SK-N-SH (cell line): Measurements from ENCODE around the gene MMP21.

Experiments
- CTCF ChIP-seq: fragments of 200-600 bp; sonication (generic); IDR thresholded peaks from 2 replicates; pipeline ENCODE4 v1.6.1; 2017; ENCODE audit warnings: antibody characterized with exemption, mild to moderate bottlenecking, moderate library complexity
- ELF1 ChIP-seq: IDR thresholded peaks from 2 replicates; pipeline ENCODE4 v1.4.0; 2012
- EP300 ChIP-seq, 2 experiments: IDR thresholded peaks; 2 replicates each; pipeline versions ENCODE4 v1.4.0 to v1.6.1; 2012; ENCODE audit warnings: borderline replicate concordance in 1 of 2, low read depth in 1 of 2, low read length in 1 of 2
- EZH2phosphoT487 ChIP-seq: fragments of 200-600 bp; sonication (generic); IDR thresholded peaks from 2 replicates; pipeline ENCODE4 v1.6.1; 2017; ENCODE audit warnings: low read depth, mixed run types, mild to moderate bottlenecking, antibody characterized with exemption, moderate library complexity, borderline replicate concordance
- GABPA ChIP-seq: IDR thresholded peaks from 2 replicates; pipeline ENCODE4 v1.4.0; 2012; ENCODE audit warnings: low read depth, mild to moderate bottlenecking
- NRF1 ChIP-seq: IDR thresholded peaks from 2 replicates; pipeline ENCODE4 v1.6.1; 2012; ENCODE audit warnings: low read depth, mild to moderate bottlenecking, low read length
- RAD21 ChIP-seq: IDR thresholded peaks from 2 replicates; pipeline ENCODE4 v1.6.1; 2012; ENCODE audit warnings: mild to moderate bottlenecking, low read length
- REST ChIP-seq: IDR thresholded peaks from 2 replicates; pipeline ENCODE4 v1.6.1; 2012; ENCODE audit warnings: mild to moderate bottlenecking, low read depth, low read length, moderate library complexity
- SIN3A ChIP-seq: IDR thresholded peaks from 2 replicates; pipeline ENCODE4 v1.6.1; 2012; ENCODE audit warnings: low read depth, mild to moderate bottlenecking, low read length, moderate library complexity, borderline replicate concordance
- SMC3 ChIP-seq: IDR thresholded peaks from 2 replicates; pipeline ENCODE4 v1.6.1; 2012; ENCODE audit warnings: low read depth, low read length, improper control_type of control experiment
- TEAD4 ChIP-seq: IDR thresholded peaks from 2 replicates; pipeline ENCODE4 v1.4.0; 2012; ENCODE audit warnings: mild to moderate bottlenecking, borderline replicate concordance; ENCODE audit not compliant: insufficient read depth
- USF2 ChIP-seq: fragments of 150-350 bp; IDR thresholded peaks from 2 replicates; pipeline ENCODE4 v1.6.1; 2017; ENCODE audit warnings: antibody characterized with exemption, low read length, low read depth, borderline replicate concordance

- TF ChIP-seq CTCF (no peak), SIN3A (no peak), REST (no peak), USF2 (no peak), EZH2phosphoT487 (no peak), GABPA (no peak), RAD21 (no peak), EP300 (IDR thresholded peaks at IDR 0.05; ENCODE audit: borderline replicate concordance in 1 of 2, low read depth in 1 of 2, low read length in 1 of 2) (no peak), SMC3 (no peak), ELF1 (no peak), NRF1 (no peak), TEAD4 (no peak)
Measured at GRCh38 chr10:125722811-125723210, 52.8 kb downstream of the MMP21 start.
